ENCODE measurements around the gene NCKAP5. TPM values are rescaled to one million over a fixed set of nuclear protein-coding genes. Genes with fewer than 3 reads are reported as not detected.
A peak's percentile ranks its signal among the peaks of the same experiment; 100 is the strongest.

NCKAP5 gene
- total and polyA plus RNA-seq, 9 of the 15 experiments (the other 6 are each of a cell fraction or from before 2014, with no cell fraction given): not detected

GRCh38 chr2:132669908-132670495 lies 898.3 kb downstream of the NCKAP5 start, which contains the start of gene LYPD1:
TSS of gene LYPD1 (minus strand) at chr2:132670205. CDS start at chr2:132669932, 273 bp downstream.
- no peak within 1 kb of the TSS for H3K9ac ChIP-seq (ENCODE audit: insufficient read depth in 1 of 2, low read depth in 2 of 2, low read length in 2 of 2)
- H3K4me2 ChIP-seq (ENCODE audit: insufficient read depth, low read length): no peak within 1 kb of the TSS
- WGBS (ENCODE audit: insufficient coverage, low coverage, missing lambda C conversion rate): 18% methylated on average over 40 of the region's 59 CpGs
- no peaks in the 10 kb centered on the region for H4K20me1 ChIP-seq (replicated peaks; ENCODE audit: control insufficient read depth, insufficient read depth, low read length)
- H3K36me3 ChIP-seq (ENCODE audit: control insufficient read depth, insufficient read depth, low read length): no peaks in the 10 kb centered on the region
- no peak within 1 kb of the TSS for H2AFZ ChIP-seq (ENCODE audit: low read depth, low read length)
- H3K27ac ChIP-seq (ENCODE audit: extremely low read depth, low read depth, low read length): no peak within 1 kb of the TSS
- CTCF ChIA-PET (ENCODE audit: low intra/inter-chr PET ratio): no interaction called here
- H3K79me2 ChIP-seq (ENCODE audit: control insufficient read depth, insufficient read depth, low read length): no peaks in the 10 kb centered on the region
- FAIRE-seq: no peak
- BruUV-seq (replicated peaks): no TSS peak
- in situ Hi-C loops (cut with MboI) (no loop called here), intact Hi-C loops (cut with micrococcal nuclease) (no loop called here)
- H3K9me1 ChIP-seq (ENCODE audit: control insufficient read depth, insufficient read depth, low read length): no peaks in the 10 kb centered on the region
- peaks cover 2 to 21% of the 10 kb centered on the region in 2 experiments; a peak in 3 of 5 replicates for H3K27me3 ChIP-seq (ENCODE audit: control insufficient read depth in 2 of 2, insufficient read depth in 2 of 2, low read length in 2 of 2)
- no peak for ATAC-seq
- no peak for DNase-seq (ENCODE audit: extremely low read depth in 1 of 4, low spot score in 3 of 4)
- no peaks in the 10 kb centered on the region for H3K9me3 ChIP-seq (replicated peaks; ENCODE audit: control insufficient read depth, insufficient read depth, low read depth, low read length)
- peaks cover 0 to 12% of the 10 kb centered on the region in 2 experiments; a peak in 1 of 5 replicates for H3K4me1 ChIP-seq (replicated peaks in 1 of 2; ENCODE audit: control insufficient read depth in 2 of 2, insufficient read depth in 2 of 2, low read length in 2 of 2)
- POLR2A ChIA-PET: interaction anchor here (0.6 kb wide), 1 partner anchor 1001 kb away, joined by 3 read pairs; no protein-coding TSS in a partner anchor
- no peak within 1 kb of the TSS for H3K4me3 ChIP-seq
- TF ChIP-seq ARID2 (IDR thresholded peaks at IDR 0.05): no peak
- no peak for TF ChIP-seq MED1 (CRISPR knock-in tag; IDR thresholded peaks at IDR 0.05; ENCODE audit: borderline replicate concordance)
- TF ChIP-seq, protein P1, sequence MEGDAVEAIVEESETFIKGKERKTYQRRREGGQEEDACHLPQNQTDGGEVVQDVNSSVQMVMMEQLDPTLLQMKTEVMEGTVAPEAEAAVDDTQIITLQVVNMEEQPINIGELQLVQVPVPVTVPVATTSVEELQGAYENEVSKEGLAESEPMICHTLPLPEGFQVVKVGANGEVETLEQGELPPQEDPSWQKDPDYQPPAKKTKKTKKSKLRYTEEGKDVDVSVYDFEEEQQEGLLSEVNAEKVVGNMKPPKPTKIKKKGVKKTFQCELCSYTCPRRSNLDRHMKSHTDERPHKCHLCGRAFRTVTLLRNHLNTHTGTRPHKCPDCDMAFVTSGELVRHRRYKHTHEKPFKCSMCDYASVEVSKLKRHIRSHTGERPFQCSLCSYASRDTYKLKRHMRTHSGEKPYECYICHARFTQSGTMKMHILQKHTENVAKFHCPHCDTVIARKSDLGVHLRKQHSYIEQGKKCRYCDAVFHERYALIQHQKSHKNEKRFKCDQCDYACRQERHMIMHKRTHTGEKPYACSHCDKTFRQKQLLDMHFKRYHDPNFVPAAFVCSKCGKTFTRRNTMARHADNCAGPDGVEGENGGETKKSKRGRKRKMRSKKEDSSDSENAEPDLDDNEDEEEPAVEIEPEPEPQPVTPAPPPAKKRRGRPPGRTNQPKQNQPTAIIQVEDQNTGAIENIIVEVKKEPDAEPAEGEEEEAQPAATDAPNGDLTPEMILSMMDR (IDR thresholded peaks at IDR 0.05 in 2 of 3, conservative IDR thresholded peaks at IDR 0.05 in 1 of 3; ENCODE audit: insufficient read depth in 2 of 3, low read depth in 1 of 3, low read length in 3 of 3): no peak
- TF ChIP-seq FOSL1 (tag; conservative IDR thresholded peaks at IDR 0.05): no peak
- TF ChIP-seq, protein P2, sequence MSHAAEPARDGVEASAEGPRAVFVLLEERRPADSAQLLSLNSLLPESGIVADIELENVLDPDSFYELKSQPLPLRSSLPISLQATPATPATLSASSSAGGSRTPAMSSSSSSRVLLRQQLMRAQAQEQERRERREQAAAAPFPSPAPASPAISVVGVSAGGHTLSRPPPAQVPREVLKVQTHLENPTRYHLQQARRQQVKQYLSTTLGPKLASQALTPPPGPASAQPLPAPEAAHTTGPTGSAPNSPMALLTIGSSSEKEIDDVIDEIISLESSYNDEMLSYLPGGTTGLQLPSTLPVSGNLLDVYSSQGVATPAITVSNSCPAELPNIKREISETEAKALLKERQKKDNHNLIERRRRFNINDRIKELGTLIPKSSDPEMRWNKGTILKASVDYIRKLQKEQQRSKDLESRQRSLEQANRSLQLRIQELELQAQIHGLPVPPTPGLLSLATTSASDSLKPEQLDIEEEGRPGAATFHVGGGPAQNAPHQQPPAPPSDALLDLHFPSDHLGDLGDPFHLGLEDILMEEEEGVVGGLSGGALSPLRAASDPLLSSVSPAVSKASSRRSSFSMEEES (CRISPR knock-in tag; IDR thresholded peaks at IDR 0.05): peak; percentile 21; the same call in 1 of the 2 replicates
- TF ChIP-seq CHD1 (IDR thresholded peaks at IDR 0.05; ENCODE audit: low read length): no peak

All from K562 (cell line).